BE2C (cell line): ENCODE measurements around the gene CCDC201.

ENCODE experiments used
- DNase-seq: peaks from one replicate; pipeline ENCODE4 v3.0.0-alpha.2; 2020
- H3K27me3 ChIP-seq: fragments of 250-450 bp; sonication (Bioruptor Pico); 2 replicates; pipeline ENCODE4 v1.5.1; 2020; ENCODE audit warnings: mild to moderate bottlenecking
- H3K36me3 ChIP-seq: fragments of 250-450 bp; sonication (Bioruptor Pico); 2 replicates; pipeline ENCODE4 v1.5.1; 2020; ENCODE audit warnings: mild to moderate bottlenecking
- H3K4me1 ChIP-seq: fragments of 250-450 bp; sonication (Bioruptor Pico); 2 replicates; pipeline ENCODE4 v1.5.1; 2020
- H3K4me3 ChIP-seq: 2 replicates; pipeline ENCODE4 v1.5.1; 2011; ENCODE audit warnings: low read depth, low read length
- H3K9me3 ChIP-seq: fragments of 250-450 bp; sonication (Bioruptor Pico); 2 replicates; pipeline ENCODE4 v1.5.1; 2020
- TF ChIP-seq, protein P1 (sequence below): IDR thresholded peaks from 2 replicates; pipeline ENCODE4 v1.5.1; 2012; ENCODE audit warnings: mild to moderate bottlenecking, low read depth, low read length

CCDC201 gene

GRCh38 chr7:45874408-45875131, 1.7 kb upstream of the CCDC201 start:
- H3K27me3 ChIP-seq, result no peaks in the 10 kb centered on the region
- TF ChIP-seq, protein P1, sequence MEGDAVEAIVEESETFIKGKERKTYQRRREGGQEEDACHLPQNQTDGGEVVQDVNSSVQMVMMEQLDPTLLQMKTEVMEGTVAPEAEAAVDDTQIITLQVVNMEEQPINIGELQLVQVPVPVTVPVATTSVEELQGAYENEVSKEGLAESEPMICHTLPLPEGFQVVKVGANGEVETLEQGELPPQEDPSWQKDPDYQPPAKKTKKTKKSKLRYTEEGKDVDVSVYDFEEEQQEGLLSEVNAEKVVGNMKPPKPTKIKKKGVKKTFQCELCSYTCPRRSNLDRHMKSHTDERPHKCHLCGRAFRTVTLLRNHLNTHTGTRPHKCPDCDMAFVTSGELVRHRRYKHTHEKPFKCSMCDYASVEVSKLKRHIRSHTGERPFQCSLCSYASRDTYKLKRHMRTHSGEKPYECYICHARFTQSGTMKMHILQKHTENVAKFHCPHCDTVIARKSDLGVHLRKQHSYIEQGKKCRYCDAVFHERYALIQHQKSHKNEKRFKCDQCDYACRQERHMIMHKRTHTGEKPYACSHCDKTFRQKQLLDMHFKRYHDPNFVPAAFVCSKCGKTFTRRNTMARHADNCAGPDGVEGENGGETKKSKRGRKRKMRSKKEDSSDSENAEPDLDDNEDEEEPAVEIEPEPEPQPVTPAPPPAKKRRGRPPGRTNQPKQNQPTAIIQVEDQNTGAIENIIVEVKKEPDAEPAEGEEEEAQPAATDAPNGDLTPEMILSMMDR, result no peak
- DNase-seq, result no peak
- H3K36me3 ChIP-seq, result no peaks in the 10 kb centered on the region
- no peaks in the 10 kb centered on the region for H3K4me1 ChIP-seq
- no peak overlapping the region for H3K4me3 ChIP-seq
- no peaks in the 10 kb centered on the region for H3K9me3 ChIP-seq

- H3K4me3 ChIP-seq, result no peak overlapping the region
- no peaks in the 10 kb centered on the region for H3K9me3 ChIP-seq
- no peak for DNase-seq
- H3K4me1 ChIP-seq, result no peaks in the 10 kb centered on the region
- H3K27me3 ChIP-seq, result no peaks in the 10 kb centered on the region
- H3K36me3 ChIP-seq, result no peaks in the 10 kb centered on the region
- TF ChIP-seq, protein P1, result no peak
Observed at GRCh38 chr7:45873355-45873754, 473 bp upstream of the CCDC201 start.

DNA sequence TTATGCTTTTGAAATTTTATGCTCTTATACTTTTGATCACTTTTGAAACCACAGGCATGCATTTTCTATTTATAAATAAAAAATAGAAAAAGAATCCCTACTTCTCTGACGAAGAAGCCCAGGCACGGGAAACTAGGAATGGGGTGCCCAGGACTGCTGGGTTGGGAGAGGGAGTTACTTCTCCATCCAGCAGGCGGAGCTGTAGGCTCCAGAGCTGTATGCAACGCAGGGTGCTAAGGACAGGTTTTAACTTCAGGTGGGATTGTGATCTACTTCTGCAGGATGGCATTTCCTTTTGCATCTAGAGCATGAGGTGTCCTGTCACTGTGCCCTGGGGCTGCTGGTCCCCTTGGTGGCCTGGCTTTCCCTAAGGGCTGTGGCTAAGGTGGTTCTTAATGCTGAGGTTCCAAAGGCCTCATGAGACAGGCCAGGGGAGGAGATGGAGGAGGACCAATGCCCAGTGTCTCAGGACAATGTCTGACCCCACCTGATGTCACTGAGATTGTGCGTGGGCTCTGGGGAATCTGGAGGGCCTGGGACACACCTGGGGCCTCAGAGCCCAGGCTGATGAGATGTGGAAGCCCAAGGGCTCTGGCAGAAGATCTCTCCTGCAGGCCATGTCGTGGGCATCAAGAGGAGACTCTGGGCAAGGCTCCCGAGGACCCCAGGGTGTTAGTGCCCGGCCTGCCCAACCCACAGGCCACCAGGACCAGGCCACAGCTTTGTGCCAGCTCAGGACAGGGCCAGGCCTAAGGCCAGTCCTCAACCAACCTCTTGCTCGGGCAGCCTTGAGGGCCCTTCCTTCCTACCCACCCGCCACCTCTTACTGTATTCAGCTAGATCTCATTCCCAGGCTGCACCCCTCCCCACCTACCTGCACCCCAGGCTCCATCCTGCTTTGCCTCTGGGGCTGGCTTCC, 507 bp downstream of the CCDC201 start:
- Histone ChIP-seq H3K36me3 (no peaks in the 10 kb centered on the region), H3K4me1 (no peaks in the 10 kb centered on the region), H3K27me3 (no peaks in the 10 kb centered on the region), H3K4me3 (no peak overlapping the region), H3K9me3 (no peaks in the 10 kb centered on the region)
- DNase-seq, result peak; percentile 24
- TF ChIP-seq, protein P1, result peak; percentile 72

GRCh38 chr7:45869426-45869825, 3.5 kb downstream of the CCDC201 start:
- DNase-seq, result no peak
- no peaks in the 10 kb centered on the region for H3K4me1 ChIP-seq
- no peaks in the 10 kb centered on the region for H3K36me3 ChIP-seq
- no peaks in the 10 kb centered on the region for H3K9me3 ChIP-seq
- TF ChIP-seq, protein P1, result no peak
- H3K4me3 ChIP-seq, result no peak overlapping the region
- no peaks in the 10 kb centered on the region for H3K27me3 ChIP-seq

GRCh38 chr7:45867471-45867870, 5.4 kb downstream of the CCDC201 start:
- TF ChIP-seq, protein P1, result no peak
- Histone ChIP-seq H3K4me3 (no peak overlapping the region), H3K36me3 (no peaks in the 10 kb centered on the region), H3K9me3 (no peaks in the 10 kb centered on the region), H3K27me3 (no peaks in the 10 kb centered on the region), H3K4me1 (no peaks in the 10 kb centered on the region)
- DNase-seq, result no peak
